ENCODE measurements around the gene SECTM1.

SECTM1 gene

DNA sequence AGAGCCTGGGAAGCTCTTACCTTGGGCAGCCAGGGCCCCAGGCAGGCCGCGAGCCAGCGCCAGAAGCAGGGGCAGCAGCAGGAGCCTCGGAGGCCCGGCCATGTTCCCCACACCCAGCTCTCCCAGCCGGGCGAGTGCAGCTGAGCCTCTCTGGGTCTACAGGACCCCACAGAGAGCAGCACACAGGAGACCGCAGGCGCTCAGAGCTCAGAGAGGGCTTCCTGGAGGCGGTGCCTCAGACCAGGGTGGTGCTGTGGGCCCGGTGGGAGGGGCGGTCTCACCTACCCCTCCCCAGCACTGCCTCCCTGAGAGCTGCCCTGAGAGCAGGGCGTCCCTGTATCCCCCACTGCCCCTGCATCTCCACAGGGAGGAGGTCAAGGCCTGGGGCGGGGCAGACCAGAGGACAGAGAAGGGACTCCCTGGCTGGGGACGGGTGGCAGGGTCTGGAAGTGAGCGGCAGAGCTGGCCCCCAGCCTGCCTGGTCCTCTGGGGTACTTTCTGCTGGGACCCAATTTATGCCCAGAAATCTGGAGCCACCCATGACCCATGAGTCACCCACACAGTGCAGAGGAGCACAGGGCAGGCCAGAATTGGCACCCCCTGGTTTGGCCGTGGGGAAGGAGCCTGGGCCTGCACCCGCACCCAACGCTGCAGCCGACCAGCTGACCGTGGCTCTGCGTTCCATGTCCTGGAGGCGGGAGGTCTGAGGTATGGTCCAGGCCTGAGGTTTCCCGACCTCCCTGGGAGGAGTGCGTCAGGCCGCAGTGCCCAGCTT lies 16.0 kb downstream of the SECTM1 start, which contains the start of gene CD7:
Gene CD7 (minus strand): TSS at position 215 of the 775 bp plus-strand sequence. CDS start 113 bp downstream, at position 102.
- H3K27me3 ChIP-seq (replicated peaks in 2 of 5; ENCODE audit: control insufficient read depth in 4 of 5, insufficient read depth in 5 of 5, low read length in 4 of 5): no peaks in the 10 kb centered on the region
- no peak within 1 kb of the TSS for H3K4me3 ChIP-seq (ENCODE audit: control insufficient read depth in 1 of 7, extremely low read depth in 1 of 7, insufficient read depth in 4 of 7, low read depth in 2 of 7, low read length in 6 of 7)
- peaks cover 0 to 52% (median 39%) of the 10 kb centered on the region in 4 experiments for H3K4me1 ChIP-seq (ENCODE audit: control extremely low read depth in 1 of 4, control insufficient read depth in 4 of 4, insufficient read depth in 4 of 4, low read length in 3 of 4)
- POLR2A ChIA-PET: interaction anchor here (0.6 to 1.1 kb wide), 3 partner anchors 14 to 19 kb away, joined by 3 read pairs; no protein-coding TSS in a partner anchor
- DNase-seq: no peak
- CTCF ChIA-PET: interaction anchor here (0.7 to 12.5 kb wide), 5 partner anchors 9 to 82 kb away, joined by 3 to 119 read pairs (median 5); no protein-coding TSS in a partner anchor
- no peaks in the 10 kb centered on the region for H3K36me3 ChIP-seq (ENCODE audit: control insufficient read depth in 4 of 4, insufficient read depth in 4 of 4, low read length in 3 of 4)
- no peak within 1 kb of the TSS for H3K27ac ChIP-seq (ENCODE audit: insufficient read depth in 1 of 2, low read depth in 1 of 2, low read length in 2 of 2, poor library complexity in 1 of 2, severe bottlenecking in 2 of 2)
- H3K9me3 ChIP-seq (ENCODE audit: control extremely low read depth in 1 of 5, control insufficient read depth in 4 of 5, insufficient read depth in 2 of 5, low read depth in 1 of 5, low read length in 4 of 5): peaks cover 0 to 3% (median 0%) of the 10 kb centered on the region in 5 experiments
- 93% methylated on average over 21 of the region's 26 CpGs for WGBS (ENCODE audit: insufficient coverage)

DNA sequence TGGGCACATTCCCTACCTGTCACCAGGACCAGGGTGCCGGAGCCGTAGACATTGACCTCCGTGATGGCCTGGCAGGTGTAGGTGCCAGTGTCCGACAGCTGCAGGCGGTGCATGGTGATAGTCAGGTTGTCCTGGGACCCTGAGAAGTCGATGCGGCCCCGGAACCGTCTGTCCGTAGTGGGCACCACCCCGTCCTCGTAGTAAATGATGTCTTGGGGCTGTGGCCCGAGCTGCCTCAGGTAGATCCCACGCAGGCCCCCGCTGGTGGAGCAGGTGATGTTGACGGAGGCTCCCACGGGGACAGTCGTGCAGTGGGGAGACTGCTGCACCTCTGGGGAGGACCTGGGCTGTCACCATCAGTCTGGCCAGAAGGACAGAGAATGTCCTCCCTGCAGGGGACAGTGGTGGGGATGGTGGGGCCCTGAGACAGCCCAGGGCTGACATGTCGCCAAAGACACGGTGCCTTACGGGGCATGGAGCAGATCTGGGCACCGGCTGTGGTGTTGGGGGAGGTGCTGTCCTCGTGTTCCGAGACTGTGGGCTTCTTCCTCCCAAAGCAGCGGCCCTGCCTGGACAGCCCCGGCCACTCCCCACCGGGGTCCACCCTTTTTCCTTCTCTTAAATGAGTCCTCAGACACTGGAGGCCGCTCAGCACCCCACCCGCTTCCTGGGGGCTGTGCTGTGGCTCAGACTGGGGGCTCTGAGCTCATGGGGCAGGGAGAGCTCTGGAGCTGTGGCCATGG lies 16.7 kb downstream of the SECTM1 start:
- H3K27ac ChIP-seq (ENCODE audit: insufficient read depth in 1 of 2, low read depth in 1 of 2, low read length in 2 of 2, poor library complexity in 1 of 2, severe bottlenecking in 2 of 2): no peak overlapping the region
- peaks cover 0 to 46% (median 38%) of the 10 kb centered on the region in 4 experiments for H3K4me1 ChIP-seq (ENCODE audit: control extremely low read depth in 1 of 4, control insufficient read depth in 4 of 4, insufficient read depth in 4 of 4, low read length in 3 of 4)
- H3K4me3 ChIP-seq (ENCODE audit: control insufficient read depth in 1 of 7, extremely low read depth in 1 of 7, insufficient read depth in 4 of 7, low read depth in 2 of 7, low read length in 6 of 7): no peak overlapping the region
- ChIA-PET POLR2A (interaction anchor here (0.6 to 1.1 kb wide), 4 partner anchors 13 to 19 kb away, joined by 3 to 4 read pairs (median 3); no protein-coding TSS in a partner anchor), CTCF (interaction anchor here (0.7 to 12.5 kb wide), 6 partner anchors 8 to 81 kb away, joined by 3 to 119 read pairs (median 4); no protein-coding TSS in a partner anchor)
- no peaks in the 10 kb centered on the region for H3K27me3 ChIP-seq (replicated peaks in 2 of 5; ENCODE audit: control insufficient read depth in 4 of 5, insufficient read depth in 5 of 5, low read length in 4 of 5)
- no peak for DNase-seq
- peaks cover 0 to 3% (median 0%) of the 10 kb centered on the region in 5 experiments for H3K9me3 ChIP-seq (ENCODE audit: control extremely low read depth in 1 of 5, control insufficient read depth in 4 of 5, insufficient read depth in 2 of 5, low read depth in 1 of 5, low read length in 4 of 5)
- WGBS (ENCODE audit: insufficient coverage): 92% methylated on average over 25 of the region's 29 CpGs
- H3K36me3 ChIP-seq (ENCODE audit: control insufficient read depth in 4 of 4, insufficient read depth in 4 of 4, low read length in 3 of 4): no peaks in the 10 kb centered on the region

DNA sequence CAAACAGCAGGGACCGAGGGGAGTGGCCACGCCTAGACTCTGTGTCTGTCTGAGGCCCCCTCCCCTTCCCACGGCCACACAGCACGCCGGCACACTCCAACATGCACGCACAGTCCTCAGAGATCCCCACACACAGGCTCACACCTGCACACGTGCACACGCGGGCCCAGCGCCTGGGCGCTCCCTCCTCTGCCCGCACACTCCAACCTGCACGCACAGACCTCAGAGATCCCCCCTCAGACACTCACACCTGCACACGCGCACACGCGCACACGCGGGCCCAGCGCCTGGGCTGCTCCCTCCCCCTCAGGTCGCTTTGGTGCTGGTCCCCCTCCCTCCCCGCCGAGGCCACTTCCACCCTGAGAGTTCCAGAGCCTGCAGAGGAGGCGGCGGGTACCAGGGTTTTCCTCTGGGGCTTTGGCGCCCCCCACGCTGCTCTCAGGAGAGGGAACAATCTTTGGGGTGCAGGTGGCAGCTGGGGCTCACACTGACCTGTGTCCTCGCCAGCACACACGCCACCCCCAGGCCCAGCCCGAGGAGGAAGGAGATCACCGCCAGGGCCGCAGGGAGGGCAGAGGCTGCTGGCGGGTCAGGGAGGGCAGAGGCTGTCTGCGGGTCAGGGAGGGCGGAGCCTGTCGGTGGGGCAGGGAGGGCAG lies 17.7 kb downstream of the SECTM1 start:
- Histone ChIP-seq H3K27me3 (replicated peaks in 2 of 5; ENCODE audit: control insufficient read depth in 4 of 5, insufficient read depth in 5 of 5, low read length in 4 of 5) (no peaks in the 10 kb centered on the region), H3K4me1 (ENCODE audit: control extremely low read depth in 1 of 4, control insufficient read depth in 4 of 4, insufficient read depth in 4 of 4, low read length in 3 of 4) (peaks cover 0 to 43% (median 32%) of the 10 kb centered on the region in 4 experiments), H3K36me3 (ENCODE audit: control insufficient read depth in 4 of 4, insufficient read depth in 4 of 4, low read length in 3 of 4) (no peaks in the 10 kb centered on the region), H3K9me3 (ENCODE audit: control extremely low read depth in 1 of 5, control insufficient read depth in 4 of 5, insufficient read depth in 2 of 5, low read depth in 1 of 5, low read length in 4 of 5) (peaks cover 0 to 3% (median 0%) of the 10 kb centered on the region in 5 experiments), H3K4me3 (ENCODE audit: control insufficient read depth in 1 of 7, extremely low read depth in 1 of 7, insufficient read depth in 4 of 7, low read depth in 2 of 7, low read length in 6 of 7) (peak overlapping the region in 4 of 7 experiments; percentile 26 to 64 (median 45)), H3K27ac (ENCODE audit: insufficient read depth in 1 of 2, low read depth in 1 of 2, low read length in 2 of 2, poor library complexity in 1 of 2, severe bottlenecking in 2 of 2) (no peak overlapping the region)
- DNase-seq: peak in 1 of 3 donors; percentile 61
- CTCF ChIA-PET: interaction anchor here (1.1 to 12.5 kb wide), 2 partner anchors 15 to 40 kb away, joined by 3 to 119 read pairs; no protein-coding TSS in a partner anchor
- WGBS (ENCODE audit: insufficient coverage): 6% methylated on average over 24 of the region's 36 CpGs
- POLR2A ChIA-PET: interaction anchor here (0.7 to 0.9 kb wide), 3 partner anchors 15 to 46 kb away, joined by 3 to 5 read pairs (median 4); no protein-coding TSS in a partner anchor

DNA sequence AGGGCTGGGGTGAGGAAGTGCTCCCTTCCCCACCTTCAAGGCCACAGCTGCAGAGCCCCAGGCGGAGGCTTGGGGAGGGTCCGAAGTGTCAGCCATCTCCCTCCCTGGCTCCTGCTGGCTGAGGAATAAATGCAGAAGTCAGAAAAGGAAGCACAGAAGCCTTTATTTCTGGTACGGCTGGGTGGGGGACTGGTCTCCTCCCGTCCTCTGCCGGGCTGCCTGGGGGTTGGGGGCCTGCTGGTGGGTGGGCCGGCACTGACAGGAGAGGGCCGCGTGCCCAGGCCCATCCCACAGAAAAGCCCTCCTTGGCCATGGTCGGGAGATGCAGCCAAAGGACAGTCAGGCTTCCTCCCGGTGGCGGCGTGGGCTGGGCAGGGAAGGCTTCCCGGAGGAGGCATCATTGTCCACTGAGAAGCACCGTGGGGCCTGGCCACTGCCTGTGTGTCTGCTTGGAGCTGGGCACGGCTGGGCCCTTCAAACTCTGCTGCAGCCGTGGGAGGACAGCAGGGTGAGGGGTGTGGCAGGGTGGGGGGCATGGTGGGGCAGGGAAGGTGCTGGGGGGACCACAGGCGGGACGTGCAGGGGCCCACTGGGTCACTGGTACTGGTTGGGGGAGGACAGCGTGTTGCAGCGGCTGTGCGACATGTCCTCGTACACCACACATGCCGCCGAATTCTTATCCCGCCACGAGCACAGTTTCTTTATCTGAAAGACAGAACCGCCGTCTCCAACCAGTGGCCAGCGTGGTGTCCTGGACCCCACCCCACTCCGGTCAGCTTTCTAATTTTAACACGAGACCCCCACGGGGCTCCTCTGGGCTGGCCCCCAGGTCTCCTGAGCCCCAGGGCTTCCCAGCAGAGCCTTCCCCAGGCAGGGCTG lies 18.6 kb downstream of the SECTM1 start:
- ChIA-PET POLR2A (interaction anchor here (0.7 to 1.7 kb wide), 3 partner anchors 12 to 45 kb away, joined by 3 to 5 read pairs (median 3); no protein-coding TSS in a partner anchor), CTCF (interaction anchor here (12.5 kb wide), 1 partner anchor 14 kb away, joined by 119 read pairs; no protein-coding TSS in a partner anchor)
- DNase-seq: peak in 2 of 3 donors; percentile 72 to 78
- peaks cover 0 to 43% (median 32%) of the 10 kb centered on the region in 4 experiments for H3K4me1 ChIP-seq (ENCODE audit: control extremely low read depth in 1 of 4, control insufficient read depth in 4 of 4, insufficient read depth in 4 of 4, low read length in 3 of 4)
- H3K27ac ChIP-seq (ENCODE audit: insufficient read depth in 1 of 2, low read depth in 1 of 2, low read length in 2 of 2, poor library complexity in 1 of 2, severe bottlenecking in 2 of 2): no peak overlapping the region
- H3K36me3 ChIP-seq (ENCODE audit: control insufficient read depth in 4 of 4, insufficient read depth in 4 of 4, low read length in 3 of 4): no peaks in the 10 kb centered on the region
- peak overlapping the region in 3 of 7 experiments; percentile 35 to 64 (median 55) for H3K4me3 ChIP-seq (ENCODE audit: control insufficient read depth in 1 of 7, extremely low read depth in 1 of 7, insufficient read depth in 4 of 7, low read depth in 2 of 7, low read length in 6 of 7)
- WGBS (ENCODE audit: insufficient coverage): 33% methylated on average over 25 of the region's 32 CpGs
- no peaks in the 10 kb centered on the region for H3K27me3 ChIP-seq (replicated peaks in 2 of 5; ENCODE audit: control insufficient read depth in 4 of 5, insufficient read depth in 5 of 5, low read length in 4 of 5)
- H3K9me3 ChIP-seq (ENCODE audit: control extremely low read depth in 1 of 5, control insufficient read depth in 4 of 5, insufficient read depth in 2 of 5, low read depth in 1 of 5, low read length in 4 of 5): peaks cover 0 to 3% (median 0%) of the 10 kb centered on the region in 5 experiments

DNA sequence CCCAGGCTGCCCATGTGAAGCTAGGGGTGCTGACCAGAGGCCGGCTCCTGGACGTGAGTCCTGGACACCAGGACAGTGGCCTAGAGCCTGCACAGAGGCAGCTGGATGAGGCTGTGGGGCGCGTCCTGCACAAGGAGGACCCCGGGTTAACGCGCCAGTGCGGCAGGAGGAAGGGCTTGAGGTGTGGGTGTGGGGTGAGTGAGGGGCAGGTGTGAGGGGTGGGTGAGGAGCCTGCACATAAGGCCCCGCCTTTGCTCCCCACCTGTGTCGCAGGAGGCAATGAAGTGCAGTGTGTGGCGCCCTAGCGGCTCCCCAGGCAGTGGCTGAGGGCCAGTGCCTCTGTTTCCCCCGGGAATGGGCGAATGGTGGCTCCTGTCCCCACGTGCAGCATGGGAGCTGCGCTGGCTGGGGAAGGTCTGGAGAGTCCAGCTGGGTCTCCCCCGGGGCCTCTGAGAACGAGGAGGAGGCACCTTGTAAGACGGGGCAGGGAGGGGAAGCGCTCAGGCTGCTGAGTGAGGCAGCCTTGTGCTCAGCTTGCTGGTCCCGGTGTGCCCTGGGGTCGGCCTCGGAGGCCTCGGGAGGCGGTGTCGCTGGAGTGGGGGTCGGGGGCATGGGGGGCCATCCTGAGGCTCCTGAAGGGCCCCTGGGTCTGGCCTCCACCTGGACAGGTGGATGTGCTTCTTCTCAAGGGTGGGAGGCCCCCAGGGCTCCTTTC lies 19.4 kb downstream of the SECTM1 start:
- Histone ChIP-seq H3K4me3 (ENCODE audit: control insufficient read depth in 1 of 7, extremely low read depth in 1 of 7, insufficient read depth in 4 of 7, low read depth in 2 of 7, low read length in 6 of 7) (peak overlapping the region in 1 of 7 experiments; percentile 45), H3K9me3 (ENCODE audit: control extremely low read depth in 1 of 5, control insufficient read depth in 4 of 5, insufficient read depth in 2 of 5, low read depth in 1 of 5, low read length in 4 of 5) (peaks cover 0 to 3% (median 0%) of the 10 kb centered on the region in 5 experiments), H3K27ac (ENCODE audit: insufficient read depth in 1 of 2, low read depth in 1 of 2, low read length in 2 of 2, poor library complexity in 1 of 2, severe bottlenecking in 2 of 2) (no peak overlapping the region), H3K4me1 (ENCODE audit: control extremely low read depth in 1 of 4, control insufficient read depth in 4 of 4, insufficient read depth in 4 of 4, low read length in 3 of 4) (peaks cover 0 to 43% (median 32%) of the 10 kb centered on the region in 4 experiments), H3K36me3 (ENCODE audit: control insufficient read depth in 4 of 4, insufficient read depth in 4 of 4, low read length in 3 of 4) (no peaks in the 10 kb centered on the region), H3K27me3 (replicated peaks in 2 of 5; ENCODE audit: control insufficient read depth in 4 of 5, insufficient read depth in 5 of 5, low read length in 4 of 5) (no peaks in the 10 kb centered on the region)
- ChIA-PET POLR2A (interaction anchor here (1.7 kb wide), 1 partner anchor 11 kb away, joined by 5 read pairs; no protein-coding TSS in a partner anchor), CTCF (interaction anchor here (0.7 to 12.5 kb wide), 2 partner anchors 13 to 43 kb away, joined by 3 to 119 read pairs; no protein-coding TSS in a partner anchor)
- DNase-seq: no peak
- WGBS (ENCODE audit: insufficient coverage): 80% methylated on average over 22 of the region's 27 CpGs
